ENCODE data around the gene TMLHE.
"Not testable (repeated sequence)": the region's sequence is repeated elsewhere in the genome, so short reads cannot be mapped to it uniquely, and the experiment has no call there.

TMLHE gene

GRCh38 chrX:155612312-155613224 lies at the start of gene TMLHE, which contains the start of gene SPRY3:
Gene TMLHE (minus strand): TSS chrX:155612952. CDS start chrX:155545276, 67,676 bp downstream.
Gene SPRY3 (plus strand): TSS chrX:155612586.
- peak; percentile 44 to 51 for DNase-seq

DNA sequence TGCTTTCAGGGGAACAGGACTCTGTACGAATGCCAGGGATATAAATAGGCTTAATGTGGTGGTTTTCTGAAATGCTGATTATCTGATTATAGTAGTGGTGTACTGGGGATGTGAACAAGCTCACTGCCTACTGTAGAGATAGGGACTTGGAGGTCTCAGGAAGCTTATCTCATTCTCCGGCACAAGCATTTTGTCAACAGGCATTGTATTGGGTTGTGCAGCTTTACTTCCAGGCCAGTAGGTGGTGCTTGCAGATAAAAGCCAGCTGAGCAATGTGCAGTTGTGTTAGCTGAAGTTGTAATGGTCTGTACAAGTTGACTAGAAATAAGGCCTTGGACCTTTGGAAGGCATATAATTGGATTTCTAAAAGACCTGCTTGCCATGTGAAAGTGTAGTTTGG lies 49.5 kb upstream of the TMLHE start:
- no peak for DNase-seq

GRCh38 chrX:155645180-155645579 lies 32.4 kb upstream of the TMLHE start:
- no peak for DNase-seq

DNA sequence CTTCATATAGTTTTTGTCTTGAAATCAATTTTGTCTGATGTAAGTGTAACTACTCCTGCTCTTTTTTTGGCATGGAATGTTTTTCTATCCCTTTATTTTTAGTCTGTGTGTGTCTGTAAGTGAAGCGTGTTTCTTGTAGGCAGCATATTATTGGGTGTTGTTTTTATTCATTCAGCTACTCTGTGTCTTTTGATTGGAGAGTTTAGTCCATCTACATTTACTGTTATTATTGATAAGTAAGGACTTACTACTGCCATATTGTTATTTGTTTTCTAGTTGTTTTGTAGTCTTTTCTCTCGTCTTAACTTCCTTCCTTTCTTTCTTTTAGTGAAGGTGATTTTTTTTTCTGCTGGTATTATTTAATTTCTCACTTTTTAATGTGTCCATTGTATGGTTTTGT lies 30.5 kb upstream of the TMLHE start:
- DNase-seq = no peak

- DNase-seq = not testable (repeated sequence)
These were observed 28.6 kb upstream of the TMLHE start for GRCh38 chrX:155641371-155641770.

- DNase-seq = no peak
These were observed 25.0 kb upstream of the TMLHE start for GRCh38 chrX:155637714-155638113.

DNA sequence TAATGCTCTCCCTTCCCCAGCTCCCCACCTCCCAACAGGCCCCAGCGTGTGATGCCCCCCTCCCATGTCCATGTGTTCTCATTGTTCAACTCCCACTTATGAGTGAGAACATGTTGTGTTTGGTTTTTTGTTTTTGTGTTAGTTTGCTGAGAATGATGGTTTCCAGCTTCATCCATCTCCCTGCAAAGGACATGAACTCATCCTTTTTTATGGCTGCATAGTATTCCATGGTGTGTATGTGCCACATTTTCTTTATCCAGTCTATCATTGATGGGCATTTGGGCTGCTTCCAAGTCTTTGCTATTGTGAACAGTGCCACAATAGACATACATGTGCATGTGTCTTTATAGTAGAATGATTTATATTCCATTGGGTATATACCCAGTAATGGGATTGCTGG lies 22.3 kb upstream of the TMLHE start:
- DNase-seq = not testable (repeated sequence)

- DNase-seq = no peak
These were observed 19.8 kb upstream of the TMLHE start for GRCh38 chrX:155632431-155633100.

DNA sequence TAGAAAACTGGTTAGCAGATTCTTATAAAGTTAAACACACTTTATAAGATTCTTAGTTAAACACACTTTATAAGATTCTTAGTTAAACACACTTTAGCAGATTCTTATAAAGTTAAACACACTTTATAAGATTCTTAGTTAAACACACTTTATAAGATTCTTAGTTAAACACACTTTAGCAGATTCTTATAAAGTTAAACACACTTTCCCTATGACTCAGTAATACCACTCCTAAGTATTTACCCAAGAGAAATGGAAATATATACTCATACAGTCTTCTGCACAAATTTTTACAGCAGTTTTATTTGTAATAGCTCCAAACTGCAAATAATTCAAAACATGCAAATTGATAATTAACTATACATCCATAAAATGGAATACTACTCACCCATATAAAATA lies 7.4 kb upstream of the TMLHE start:
- not testable (repeated sequence) for DNase-seq

DNA sequence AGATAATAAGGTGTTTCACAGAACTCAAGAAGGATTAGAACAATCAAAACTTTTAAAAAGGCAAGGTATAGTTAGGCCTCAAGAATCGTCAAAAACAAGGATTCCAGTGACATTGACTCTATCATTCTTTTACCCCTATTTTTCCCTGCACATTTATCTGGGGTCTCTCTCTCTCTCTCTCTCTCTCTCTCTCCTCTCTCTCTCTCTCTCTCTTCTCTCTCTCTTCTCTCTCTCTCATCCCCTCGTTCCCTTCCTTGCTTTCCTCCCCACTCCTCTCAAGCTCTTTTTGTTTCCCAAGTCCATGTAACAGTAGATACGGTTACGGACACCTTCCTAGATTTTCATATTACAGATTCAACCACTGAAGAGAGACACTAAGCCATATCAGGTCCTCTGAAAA lies 3.2 kb upstream of the TMLHE start:
- DNase-seq = no peak

DNA sequence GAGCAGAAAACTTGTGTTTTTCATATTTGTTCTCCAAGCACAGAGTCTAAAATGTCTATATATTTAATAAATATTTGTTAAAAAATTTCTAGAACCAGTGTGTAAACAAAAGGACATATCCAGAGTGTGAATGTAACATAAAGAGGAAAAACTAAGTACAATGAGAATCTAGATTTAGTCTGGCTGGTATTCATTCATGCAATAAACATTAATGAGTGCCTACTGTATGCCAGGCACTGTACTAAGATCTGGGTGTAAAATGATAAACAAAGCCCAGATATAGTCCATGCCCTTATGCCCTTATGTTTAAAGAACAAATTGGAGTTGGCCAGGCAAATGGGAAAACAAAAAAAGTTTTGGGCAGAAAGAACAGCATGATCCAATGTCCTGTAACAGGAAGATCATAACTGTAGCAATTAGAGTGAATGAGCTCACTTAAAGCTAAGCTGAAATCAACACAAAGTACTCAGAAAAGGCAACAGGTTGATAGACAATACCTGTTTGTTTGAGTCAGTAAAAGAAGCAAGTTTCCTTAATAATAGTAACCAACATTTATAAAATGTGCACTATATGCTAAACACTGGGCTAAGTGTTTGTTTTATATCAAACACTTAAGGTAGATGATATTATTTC lies 1.3 kb upstream of the TMLHE start:
- no peak for DNase-seq

DNA sequence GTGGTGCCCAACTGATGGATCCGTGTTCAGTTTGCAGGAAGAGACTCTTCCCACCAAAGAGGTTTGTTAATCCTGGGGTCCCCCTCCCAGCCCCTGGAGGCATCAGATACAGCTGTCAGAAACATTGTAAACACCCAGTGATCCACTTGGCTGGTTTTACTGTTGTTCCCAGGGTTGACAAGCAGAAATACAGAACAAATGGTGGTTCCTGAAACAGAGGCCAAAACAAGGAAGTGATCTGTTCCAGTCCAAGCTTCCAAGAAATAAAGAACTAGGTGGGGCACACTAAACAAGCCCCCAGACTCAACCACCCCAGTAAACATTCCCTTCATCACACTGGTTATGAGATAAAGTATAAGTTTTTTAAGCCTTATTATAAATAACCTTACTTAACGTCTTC lies 1.4 kb downstream of the TMLHE start:
- DNase-seq = no peak

DNA sequence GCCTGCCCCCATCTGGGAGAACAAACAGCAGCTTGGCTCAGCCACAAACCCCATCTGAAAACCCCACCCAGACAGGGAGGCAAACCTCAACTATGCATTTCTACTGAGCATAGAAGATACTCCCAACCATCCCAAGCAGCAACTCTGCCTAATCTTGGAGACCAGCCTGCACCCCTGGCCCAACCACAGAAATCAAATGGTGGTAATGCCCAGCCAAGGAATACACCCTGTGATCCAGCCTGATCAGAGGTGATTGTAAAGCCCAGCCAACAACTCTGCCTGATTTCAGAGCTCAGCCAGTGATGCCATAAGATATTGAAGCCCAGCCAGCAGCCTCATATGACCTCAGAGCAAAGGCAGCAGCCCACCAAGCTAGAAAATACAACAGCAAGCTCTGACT lies 19.8 kb downstream of the TMLHE start:
- no peak for DNase-seq

- no peak for DNase-seq
These were observed 20.4 kb downstream of the TMLHE start for GRCh38 chrX:155592331-155592730.

DNA sequence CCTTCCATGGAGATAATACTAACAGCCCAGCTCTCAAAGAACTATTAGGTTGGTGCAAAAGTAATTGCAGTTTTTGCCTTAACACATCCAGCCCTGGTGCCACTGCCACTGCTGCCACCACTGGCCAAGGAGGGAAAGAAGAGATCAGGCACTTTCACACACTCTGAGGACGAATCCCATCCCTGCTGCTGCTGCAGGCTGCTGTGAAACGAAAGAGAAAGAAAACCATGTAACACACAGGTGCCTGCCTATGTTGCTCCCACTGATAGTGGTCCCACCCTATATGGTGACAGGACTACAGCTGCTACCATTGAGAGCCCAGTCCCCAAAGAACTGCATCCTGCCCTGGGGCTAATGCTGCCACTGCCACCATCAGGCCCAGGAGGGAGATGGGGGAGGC lies 35.1 kb downstream of the TMLHE start:
- no peak for DNase-seq

DNA sequence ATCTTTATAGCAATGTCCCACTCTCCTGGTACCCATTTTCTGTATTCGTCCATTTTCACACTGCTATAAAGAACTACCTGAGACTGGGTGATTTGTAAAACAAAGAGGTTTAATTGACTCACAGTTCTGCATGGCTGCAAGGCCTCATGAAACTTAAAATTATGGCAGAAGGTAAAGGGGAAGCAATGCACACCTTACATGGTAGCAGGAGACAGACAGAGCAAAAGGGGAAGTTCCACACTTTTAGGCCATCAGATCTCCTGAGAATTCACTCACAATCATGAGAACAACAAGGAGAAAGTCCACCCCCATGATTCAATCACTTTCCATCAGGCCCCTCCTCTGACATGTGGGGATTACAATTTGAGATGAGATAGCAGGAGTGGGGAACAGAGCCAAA lies 49.7 kb downstream of the TMLHE start:
- DNase-seq = no peak

DNA sequence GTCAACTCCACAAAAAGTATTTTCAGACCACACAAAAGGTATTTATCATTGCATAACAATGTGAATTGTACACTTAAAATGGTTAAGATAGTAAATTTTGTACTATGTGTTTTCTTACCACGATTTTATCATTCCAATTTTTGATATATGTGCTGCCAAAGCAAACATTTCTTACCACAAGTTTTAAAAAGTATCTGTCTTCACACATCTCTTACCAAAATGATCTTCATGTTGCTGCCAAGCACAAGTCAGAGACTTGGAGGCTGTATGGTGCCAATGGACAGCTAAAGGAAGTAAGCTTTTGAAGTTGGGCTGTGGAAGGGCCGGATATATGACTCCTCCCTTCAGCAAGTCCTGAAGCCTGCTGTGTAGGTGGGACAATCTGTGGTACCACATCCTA lies 67.9 kb downstream of the TMLHE start:
- DNase-seq = no peak

GRCh38 chrX:155535866-155536265 lies 76.9 kb downstream of the TMLHE start:
- DNase-seq = no peak

GRCh38 chrX:155534800-155535199 lies 78.0 kb downstream of the TMLHE start:
- DNase-seq = no peak

GRCh38 chrX:155527023-155527422 lies 85.7 kb downstream of the TMLHE start:
- DNase-seq = not testable (repeated sequence)

GRCh38 chrX:155514225-155514624 lies 98.5 kb downstream of the TMLHE start:
- no peak for DNase-seq

GRCh38 chrX:155505296-155505695 lies 107.5 kb downstream of the TMLHE start:
- no peak for DNase-seq

DNA sequence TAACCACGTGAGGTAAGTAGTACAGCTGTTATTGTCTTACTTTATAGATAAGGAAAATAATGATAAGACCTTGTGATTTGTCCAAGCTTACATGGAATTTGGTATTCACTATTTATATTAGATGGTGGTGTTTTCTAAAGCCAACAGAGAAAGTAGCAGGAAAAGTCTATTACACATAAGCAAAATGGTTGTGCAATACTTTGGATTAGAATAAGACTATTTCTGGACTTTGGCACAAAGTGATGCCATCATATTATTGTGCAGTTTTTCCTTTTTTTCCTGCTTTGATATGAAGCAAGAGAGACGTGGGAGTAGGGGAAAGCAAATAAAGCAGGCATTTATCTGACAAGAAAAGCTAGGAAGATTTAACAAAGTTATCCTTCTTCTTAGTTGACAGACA lies 117.6 kb downstream of the TMLHE start:
- not testable (repeated sequence) for DNase-seq

DNA sequence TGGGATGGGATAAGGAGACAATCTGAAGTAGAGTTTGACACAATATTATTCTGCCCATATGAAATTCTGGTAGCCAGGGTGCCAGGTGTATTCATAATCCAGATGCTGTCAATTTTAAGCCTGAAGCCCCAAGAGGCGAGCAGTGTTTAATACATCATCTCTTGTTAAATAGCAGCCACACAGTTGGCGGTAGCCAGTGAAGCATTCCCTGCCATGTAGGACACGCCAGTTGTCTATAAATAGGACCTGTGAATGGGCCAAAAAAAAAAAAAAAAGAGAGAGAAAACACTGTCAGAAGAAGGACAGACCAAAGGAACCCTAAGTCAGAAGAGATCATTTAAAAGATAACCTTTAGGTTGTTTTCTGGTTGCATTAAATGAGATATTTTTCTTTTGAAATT lies 121.3 kb downstream of the TMLHE start:
- DNase-seq = not testable (repeated sequence)
